CD4-positive, alpha-beta T cell (primary cell): Measurements from ENCODE around the gene ATG7. TPM values are rescaled to one million over a fixed set of nuclear protein-coding genes. Genes with fewer than 3 reads are reported as not detected.
A peak's percentile ranks its signal among the peaks of the same experiment; 100 is the strongest.

Source experiments
- ATAC-seq: fragments of 200-7000 bp; cut with Tn5 transposase; one replicate; pipeline ENCODE4 v1.10.0; 2022; ENCODE audit warnings: mild to moderate bottlenecking; ENCODE audit not compliant: poor library complexity
- CTCF ChIA-PET: fragments of 350-600 bp; sonication (Branson Sonifier 250); formaldehyde crosslinking; loops from one replicate; lab custom pipeline; 2021; ENCODE audit warnings: antibody characterized with exemption, inconsistent platforms; lab: Charles Lee
- POLR2A ChIA-PET: fragments of 350-600 bp; sonication (Branson Sonifier 250); formaldehyde crosslinking; loops from one replicate; lab custom pipeline; 2021; ENCODE audit warnings: antibody characterized with exemption, inconsistent platforms; lab: Charles Lee
- DNase-seq, 14 experiments: peaks; one replicate each; pipeline ENCODE4 v3.0.0-alpha.2; 2013 to 2020; ENCODE audit warnings: mixed read lengths in 2 of 14
- H3K27ac ChIP-seq, 2 donors: one replicate each; pipeline versions ENCODE4 v1.5.1 to v1.7.0; 2013; ENCODE audit warnings: low read length in 2 of 2, low read depth in 1 of 2, mild to moderate bottlenecking in 1 of 2
- H3K27me3 ChIP-seq, 2 experiments: 1 replicate in 1 of 2; 2 replicates in 1 of 2; pipeline versions ENCODE4 v1.6.1 to v1.7.0; 2013; ENCODE audit warnings: low read length in 2 of 2, control low read depth in 1 of 2, mild to moderate bottlenecking in 1 of 2, moderate library complexity in 1 of 2; ENCODE audit not compliant: insufficient read depth in 2 of 2, control insufficient read depth in 1 of 2
- H3K36me3 ChIP-seq: one replicate; pipeline ENCODE4 v1.6.1; 2013; ENCODE audit warnings: low read length, control low read depth; ENCODE audit not compliant: insufficient read depth
- H3K4me1 ChIP-seq: one replicate; pipeline ENCODE4 v1.6.1; 2013; ENCODE audit warnings: low read length, control low read depth; ENCODE audit not compliant: insufficient read depth
- H3K4me3 ChIP-seq: one replicate; pipeline ENCODE4 v1.5.1; 2013; ENCODE audit warnings: mild to moderate bottlenecking, low read length, moderate library complexity
- H3K9me3 ChIP-seq, 2 experiments: 1 replicate in 1 of 2; 2 replicates in 1 of 2; pipeline versions ENCODE4 v1.6.1 to v1.7.0; 2013; ENCODE audit warnings: low read length in 2 of 2, mild to moderate bottlenecking in 2 of 2, control low read depth in 1 of 2, moderate library complexity in 1 of 2; ENCODE audit not compliant: control insufficient read depth in 1 of 2, insufficient read depth in 1 of 2
- H3K27ac Mint-ChIP-seq: one replicate; pipeline ENCODE4 v1.8.0; 2020; ENCODE audit warnings: mixed read lengths
- H3K27me3 Mint-ChIP-seq: one replicate; pipeline ENCODE4 v1.8.0; 2021; ENCODE audit warnings: mixed read lengths
- H3K36me3 Mint-ChIP-seq: one replicate; pipeline ENCODE4 v1.8.0; 2021; ENCODE audit warnings: low read depth, mixed read lengths
- H3K4me1 Mint-ChIP-seq: one replicate; pipeline ENCODE4 v1.8.0; 2021; ENCODE audit warnings: low read depth, mixed read lengths
- H3K4me3 Mint-ChIP-seq: one replicate; pipeline ENCODE4 v1.8.0; 2020; ENCODE audit warnings: mild to moderate bottlenecking, mixed read lengths
- H3K9me3 Mint-ChIP-seq: one replicate; pipeline ENCODE4 v1.8.0; 2020; ENCODE audit warnings: mixed read lengths
- CTCF ChIP-seq: fragments of 200-600 bp; IDR thresholded peaks from one replicate; pipeline ENCODE4 v1.8.0; 2022; ENCODE audit warnings: antibody characterized with exemption, mild to moderate bottlenecking
- intact Hi-C, 2 experiments: fragments of 100-400 bp; cut with DNase I in 1 of 2; cut with micrococcal nuclease in 1 of 2; formaldehyde crosslinking; loops; one replicate each; pipeline versions ENCODE4 v1.15.1 to v1.9.0; 2023 to 2025; cut with DNase I, micrococcal nuclease
- total RNA-seq, 174 experiments: library from RNA in 2 of 174; stranded (reverse) in 2 of 174; gene quantifications; one replicate each; pipeline ENCODE4 v1.2.3 and lab custom pipeline; 2021 to 2026

ATG7 gene
- total RNA-seq, 2 experiments from 2014 or later = 21.4 to 25.7 TPM

- Histone ChIP-seq H3K27me3 (no peaks in the 10 kb centered on the region), H3K4me1 (no peaks in the 10 kb centered on the region), H3K27ac (no peak overlapping the region), H3K36me3 (no peaks in the 10 kb centered on the region), H3K9me3 (no peaks in the 10 kb centered on the region), H3K4me3 (no peak overlapping the region)
- ATAC-seq (no peak), DNase-seq (no peak)
- no peaks in the 10 kb centered on the region for H3K9me3 Mint-ChIP-seq
- CTCF ChIA-PET = no interaction called here
- no peak overlapping the region for H3K27ac Mint-ChIP-seq
- peaks cover 13% of the 10 kb centered on the region for H3K27me3 Mint-ChIP-seq
- TF ChIP-seq CTCF = no peak
- no peak overlapping the region for H3K4me3 Mint-ChIP-seq
- intact Hi-C loops = no loop called here
- H3K36me3 Mint-ChIP-seq = no peaks in the 10 kb centered on the region
- no peaks in the 10 kb centered on the region for H3K4me1 Mint-ChIP-seq
- POLR2A ChIA-PET = no interaction called here
Observed at GRCh38 chr3:11240496-11240895, 31.7 kb upstream of the ATG7 start.

- H3K36me3 Mint-ChIP-seq = no peaks in the 10 kb centered on the region
- ATAC-seq (no peak), DNase-seq (no peak)
- no peaks in the 10 kb centered on the region for H3K36me3 ChIP-seq
- ChIA-PET CTCF (no interaction called here), POLR2A (interaction anchor here (1.1 kb wide), 1 partner anchor 28 kb away, joined by 5 read pairs; the partner anchor contains the start of gene ATG7)
- intact Hi-C loops = no loop called here
- H3K27me3 ChIP-seq = no peaks in the 10 kb centered on the region
- TF ChIP-seq CTCF = no peak
- no peaks in the 10 kb centered on the region for H3K4me1 ChIP-seq
- no peak overlapping the region for H3K27ac Mint-ChIP-seq
- no peak overlapping the region for H3K4me3 Mint-ChIP-seq
- H3K4me3 ChIP-seq = no peak overlapping the region
- no peaks in the 10 kb centered on the region for H3K4me1 Mint-ChIP-seq
- peaks cover 5% of the 10 kb centered on the region for H3K27me3 Mint-ChIP-seq
- no peaks in the 10 kb centered on the region for H3K9me3 ChIP-seq
- H3K9me3 Mint-ChIP-seq = no peaks in the 10 kb centered on the region
- no peak overlapping the region for H3K27ac ChIP-seq
Observed at GRCh38 chr3:11244121-11244677, 28.0 kb upstream of the ATG7 start.

GRCh38 chr3:11245276-11245675 is 26.9 kb upstream of the ATG7 start:
- ChIA-PET POLR2A (interaction anchor here (0.6 kb wide), 1 partner anchor 91 kb away, joined by 3 read pairs; no protein-coding TSS in a partner anchor), CTCF (no interaction called here)
- intact Hi-C loops = no loop called here

More at GRCh38 chr3:11245276-11245675, 26.9 kb upstream of the ATG7 start:
- Histone ChIP-seq H3K27ac (no peak overlapping the region), H3K36me3 (no peaks in the 10 kb centered on the region), H3K27me3 (no peaks in the 10 kb centered on the region), H3K4me3 (no peak overlapping the region), H3K4me1 (no peaks in the 10 kb centered on the region), H3K9me3 (no peaks in the 10 kb centered on the region)
- Mint-ChIP-seq H3K4me3 (no peak overlapping the region), H3K9me3 (no peaks in the 10 kb centered on the region), H3K36me3 (no peaks in the 10 kb centered on the region), H3K27ac (no peak overlapping the region), H3K4me1 (no peaks in the 10 kb centered on the region), H3K27me3 (peaks cover 5% of the 10 kb centered on the region)
- TF ChIP-seq CTCF = no peak
- ATAC-seq (no peak), DNase-seq (peak in 1 of 14 experiments; percentile 14)
